GM18519 (cell line): ENCODE results near the gene MPPED1.

Experiments
- ATAC-seq: cut with Tn5 transposase; IDR thresholded peaks from one replicate; pipeline ENCODE4 v1.9.1; 2021; ENCODE audit warnings: mild to moderate bottlenecking, moderate library complexity; ENCODE audit not compliant: unreplicated experiment, low FRiP score

MPPED1 gene

GRCh38 chr22:43409046-43409445, 2.8 kb upstream of the MPPED1 start:
- no peak for ATAC-seq

- ATAC-seq, result no peak
Observed at GRCh38 chr22:43409800-43410199, 2.0 kb upstream of the MPPED1 start.

GRCh38 chr22:43411040-43411868, 560 bp upstream of the MPPED1 start:
- ATAC-seq, result no peak

GRCh38 chr22:43412808-43413795, 1.3 kb downstream of the MPPED1 start:
- no peak for ATAC-seq

GRCh38 chr22:43413826-43414225, 2.0 kb downstream of the MPPED1 start:
- ATAC-seq, result no peak

DNA sequence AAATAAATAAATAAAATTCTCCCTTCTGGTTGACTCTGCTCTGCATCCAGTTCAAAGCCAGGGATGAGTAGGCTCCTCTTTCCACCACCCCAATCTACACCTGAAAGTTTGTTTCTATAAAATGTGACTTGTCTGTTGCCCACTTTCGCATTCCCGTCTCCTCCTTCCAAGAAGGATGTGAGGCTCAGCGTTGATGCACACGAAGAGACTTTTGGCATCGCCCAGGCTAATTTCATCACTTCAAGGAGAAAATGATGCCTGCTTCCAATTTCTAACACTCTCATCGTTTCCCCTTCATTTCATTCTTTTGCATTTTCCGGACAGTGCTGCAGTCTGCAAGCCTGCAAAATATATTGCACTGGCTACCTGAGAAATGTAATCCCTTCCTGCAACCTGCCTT, 3.9 kb downstream of the MPPED1 start:
- ATAC-seq, result no peak

GRCh38 chr22:43417555-43417954, 5.7 kb downstream of the MPPED1 start:
- no peak for ATAC-seq

DNA sequence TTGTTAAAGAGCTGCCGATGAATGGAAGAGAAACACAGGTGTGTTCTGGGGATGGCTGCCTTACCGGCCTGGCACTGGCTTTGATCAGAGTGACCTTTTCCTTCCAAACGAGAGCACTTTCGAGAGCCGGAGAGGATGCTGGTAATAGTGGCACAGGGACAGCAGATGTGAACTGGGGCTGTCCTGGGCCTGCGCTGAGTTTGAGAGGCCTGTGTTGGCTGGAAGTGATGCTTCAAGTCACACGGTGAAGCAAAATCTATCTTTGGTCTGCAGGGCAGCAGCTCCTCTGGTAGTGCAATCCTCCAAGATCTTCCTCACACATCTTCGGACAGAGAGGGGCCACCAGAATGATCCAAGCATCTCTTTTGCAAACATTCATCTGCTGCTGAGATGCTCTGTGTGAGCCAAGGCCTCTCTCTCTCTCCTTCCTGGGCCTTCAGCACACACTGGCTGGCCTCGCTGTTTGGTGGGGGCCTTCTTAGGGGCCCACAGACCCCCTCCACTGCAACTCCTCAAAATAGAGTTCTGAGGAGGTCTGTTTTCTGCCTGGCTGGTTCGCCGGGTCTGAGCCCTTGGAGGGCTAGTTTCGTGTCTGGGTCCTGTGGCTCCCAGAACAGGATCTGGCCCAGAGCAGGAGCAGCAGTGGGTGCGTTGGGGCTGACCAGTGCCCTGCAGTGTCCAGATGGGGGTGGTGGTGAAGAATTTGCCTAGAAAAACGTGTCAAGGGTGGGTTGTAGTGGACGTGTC, 6.4 kb downstream of the MPPED1 start:
- no peak for ATAC-seq

DNA sequence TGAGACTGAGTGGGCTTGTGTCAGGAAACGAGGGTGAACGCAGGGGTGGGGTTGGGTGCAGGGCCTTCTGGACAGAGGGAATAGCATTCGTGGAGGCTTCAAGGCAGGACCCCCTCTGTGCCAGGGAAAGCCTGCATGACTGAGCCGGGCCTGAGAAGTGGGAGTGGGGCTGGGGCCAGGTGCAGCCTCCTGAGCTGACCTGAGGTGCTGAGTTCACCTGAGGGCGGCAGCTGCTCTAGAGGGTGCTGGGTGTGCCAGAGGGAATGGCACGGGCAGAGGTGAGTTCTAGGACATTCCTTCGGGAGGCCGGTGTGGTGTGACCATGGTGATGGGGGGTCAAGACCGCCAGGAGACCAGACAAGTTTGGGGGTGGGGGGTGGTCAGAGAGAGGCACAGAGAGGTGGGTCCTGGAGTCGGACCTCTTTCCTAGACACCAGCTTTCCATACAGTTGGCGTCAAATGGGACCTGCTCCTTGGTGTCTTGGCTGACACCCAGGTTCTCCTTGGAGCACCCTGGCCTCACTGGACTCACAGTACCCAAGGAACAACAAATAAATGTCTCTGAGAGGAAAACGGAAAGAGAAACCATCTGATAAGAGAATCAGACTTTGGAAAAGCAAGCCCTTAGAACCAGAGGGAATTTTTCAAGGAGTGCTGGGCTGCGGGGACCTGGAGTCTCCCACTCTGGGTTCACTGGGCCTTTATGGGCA, 7.7 kb downstream of the MPPED1 start:
- no peak for ATAC-seq

GRCh38 chr22:43421046-43421665, 9.3 kb downstream of the MPPED1 start:
- ATAC-seq, result no peak

DNA sequence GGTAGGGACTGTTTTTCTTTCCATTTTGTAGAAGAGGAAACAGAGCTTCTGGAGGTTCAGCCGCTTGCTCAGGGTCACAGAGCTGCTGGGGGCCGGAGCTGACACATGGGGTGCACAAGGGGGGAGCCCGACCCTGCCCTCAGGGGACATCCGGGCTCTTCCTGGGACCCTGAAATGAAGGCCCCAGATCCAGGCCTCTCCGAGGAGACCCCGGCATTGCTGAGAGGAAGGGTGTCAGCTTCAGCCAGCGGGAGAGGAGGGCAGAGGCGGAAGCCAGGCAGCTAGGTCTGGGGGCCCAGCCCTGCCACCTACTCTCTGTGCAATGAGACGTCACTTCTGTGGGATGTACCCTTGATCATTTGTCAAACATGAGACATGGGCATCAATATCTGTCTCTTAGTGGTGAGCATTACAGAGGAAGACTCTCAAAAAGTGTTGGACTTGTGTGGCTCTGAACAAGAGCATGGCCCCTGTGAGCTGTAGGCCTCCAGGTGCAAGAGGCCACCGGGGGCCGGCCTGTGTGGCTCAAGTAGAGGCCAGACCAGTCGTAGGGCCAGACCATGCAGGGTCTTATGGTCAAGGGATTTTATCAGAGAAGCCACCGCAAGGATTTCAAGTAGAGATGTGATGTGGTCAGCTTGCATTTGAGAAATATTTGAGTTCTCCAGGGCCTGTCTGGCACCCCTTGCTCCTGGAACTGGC, 10.3 kb downstream of the MPPED1 start:
- no peak for ATAC-seq

DNA sequence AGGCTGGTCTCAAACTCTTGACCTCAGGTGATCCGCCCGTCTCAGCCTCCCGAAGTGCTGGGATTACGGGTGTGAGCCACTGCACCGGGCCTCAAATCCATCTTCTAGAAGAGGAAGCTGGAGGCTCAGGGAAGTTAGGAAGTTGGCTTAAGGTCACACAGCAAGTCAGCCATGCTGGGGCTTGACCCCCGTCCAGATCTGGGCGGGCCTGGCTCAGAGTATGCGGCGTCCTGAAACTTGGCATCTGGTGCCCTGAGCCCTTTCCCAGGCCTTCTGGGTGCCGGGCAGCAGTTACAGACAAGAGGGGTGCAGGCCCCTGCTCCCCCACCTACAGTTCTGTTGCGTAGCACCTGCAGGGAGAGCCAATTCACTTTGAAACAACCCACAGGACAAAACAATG, 11.2 kb downstream of the MPPED1 start:
- no peak for ATAC-seq

DNA sequence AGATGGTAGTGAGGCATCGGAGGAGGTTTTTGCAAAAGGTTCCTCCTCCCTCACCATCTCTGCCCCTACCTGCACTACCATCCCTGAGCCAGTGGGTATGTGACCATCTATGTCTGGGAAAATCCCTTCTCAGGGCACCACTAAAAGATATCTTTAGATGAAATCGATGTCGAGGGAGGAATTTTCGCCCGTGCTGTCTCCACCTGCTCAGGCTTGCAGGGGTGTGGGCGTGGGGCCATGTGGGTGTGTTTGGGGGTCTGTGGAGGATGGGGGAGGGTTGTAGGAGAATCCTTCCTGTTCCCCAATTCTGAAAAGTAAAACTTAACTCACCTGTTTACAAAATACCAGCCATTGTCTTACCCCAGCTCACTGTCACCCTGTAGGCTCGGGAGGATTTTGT, 12.4 kb downstream of the MPPED1 start:
- no peak for ATAC-seq

DNA sequence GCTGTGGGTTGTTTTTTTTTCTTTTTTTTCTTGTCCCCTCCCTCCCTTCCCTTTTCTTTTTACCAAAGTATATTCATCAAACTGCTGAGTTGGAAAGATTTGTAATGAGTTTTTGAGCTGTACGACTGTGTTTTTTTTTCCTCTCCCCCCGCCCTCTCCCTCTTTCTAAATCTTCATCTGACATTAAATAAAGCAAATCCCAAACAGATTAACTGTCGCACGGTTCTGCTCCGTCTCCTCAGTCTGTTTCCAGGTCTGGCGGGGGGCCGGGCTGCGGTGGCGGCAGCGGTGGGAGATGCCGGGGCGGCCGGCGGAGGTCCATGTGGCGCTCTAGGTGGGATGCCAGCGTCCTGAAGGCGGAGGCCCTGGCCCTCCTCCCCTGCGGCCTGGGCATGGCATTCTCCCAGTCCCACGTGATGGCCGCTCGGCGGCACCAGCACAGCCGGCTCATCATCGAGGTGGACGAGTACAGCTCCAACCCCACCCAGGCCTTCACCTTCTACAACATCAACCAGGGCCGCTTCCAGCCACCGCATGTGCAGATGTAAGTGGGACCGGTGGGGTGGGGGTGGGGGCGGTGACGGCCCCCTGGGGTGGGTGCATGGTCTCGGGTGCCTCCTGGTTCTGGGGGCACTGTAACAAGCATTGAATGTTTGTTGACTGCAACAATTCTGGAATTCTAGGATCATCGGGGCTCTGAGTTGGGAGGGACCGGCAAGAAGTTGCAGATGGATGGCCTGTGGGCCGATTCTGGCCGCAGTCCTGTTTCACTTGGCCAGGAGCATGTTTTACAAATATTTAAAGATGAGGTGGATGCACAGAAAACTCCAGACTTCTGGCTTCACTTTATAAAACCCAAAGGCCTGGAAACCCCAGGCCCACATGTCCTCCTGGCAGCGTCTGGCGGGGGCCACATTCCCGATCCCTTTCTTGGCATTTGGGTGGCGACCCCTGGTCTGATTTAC, 13.1 kb downstream of the MPPED1 start:
- no peak for ATAC-seq

DNA sequence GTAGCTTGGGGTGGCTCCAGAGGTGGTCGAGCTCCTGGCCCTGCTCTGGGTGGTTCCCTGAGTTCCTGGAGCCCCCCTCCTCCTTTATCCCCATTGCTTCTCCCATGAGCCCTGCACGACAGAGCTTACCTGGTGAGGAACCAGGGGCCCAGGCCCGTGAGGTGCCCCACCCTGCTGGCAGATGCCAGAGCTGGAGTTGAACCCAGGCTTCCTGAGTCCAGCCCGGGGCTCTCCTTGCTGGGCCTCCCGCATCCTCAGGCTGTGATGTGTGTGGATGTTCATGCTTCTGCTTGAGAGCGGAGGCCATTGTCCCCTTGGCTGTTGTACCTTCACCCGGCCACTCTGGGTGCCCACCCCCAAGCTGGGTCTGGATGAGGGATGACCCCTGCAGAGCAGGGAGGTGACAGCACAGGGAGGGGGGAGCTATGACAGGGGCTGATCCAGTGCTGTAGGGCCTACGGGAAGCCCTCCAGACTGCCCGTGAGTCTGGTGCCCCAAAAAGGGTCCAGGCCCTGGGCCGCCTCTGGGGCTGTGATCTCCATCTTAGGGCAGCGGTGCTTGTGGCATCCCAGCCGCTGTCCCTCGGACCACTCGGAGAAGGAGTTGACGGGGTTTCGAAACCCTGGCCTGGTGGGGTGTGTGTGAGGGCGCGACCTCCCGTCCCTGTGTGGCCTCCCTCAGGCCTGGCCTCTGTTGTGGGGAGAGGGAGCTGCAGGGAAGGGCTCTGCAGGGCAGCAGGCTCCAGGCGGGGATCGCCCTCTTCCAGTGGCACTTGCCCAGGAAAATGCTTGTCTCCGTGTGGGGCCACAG, 14.4 kb downstream of the MPPED1 start:
- no peak for ATAC-seq

GRCh38 chr22:43426816-43427215, 15.0 kb downstream of the MPPED1 start:
- ATAC-seq, result no peak
